SH-SY5Y (cell line): ENCODE measurements around the gene CFAP47.

Source experiments
- GATA2 ChIP-seq: IDR thresholded peaks from 2 replicates; pipeline ENCODE4 v1.6.1; 2011; ENCODE audit warnings: mild to moderate bottlenecking, low read depth, low read length
- GATA3 ChIP-seq: IDR thresholded peaks from 2 replicates; pipeline ENCODE4 v1.6.1; 2011; ENCODE audit warnings: low read depth, mild to moderate bottlenecking, low read length, moderate library complexity

GRCh38 chrX:36266155-36266554, 346.6 kb downstream of the CFAP47 start:
- no peak for TF ChIP-seq GATA2
- no peak for TF ChIP-seq GATA3
